ENCODE measurements around the gene NOSTRIN. TPM values are rescaled to one million over a fixed set of nuclear protein-coding genes. Genes with fewer than 3 reads are reported as not detected.
A peak's percentile ranks its signal among the peaks of the same experiment; 100 is the strongest.

NOSTRIN gene
- total and polyA plus RNA-seq, 2 experiments from 2014 or later = 0.45 to 0.54 TPM

GRCh38 chr2:168772704-168773103 is 29.7 kb upstream of the NOSTRIN start:
- no peaks in the 10 kb centered on the region for H4K20me1 ChIP-seq (ENCODE audit: insufficient read depth)
- H3F3A ChIP-seq (ENCODE audit: insufficient read depth) = no peaks in the 10 kb centered on the region
- no peaks in the 10 kb centered on the region for H3K4me1 ChIP-seq (ENCODE audit: insufficient read depth)
- DNase-seq = no peak
- WGBS, 2 experiments (ENCODE audit: low coverage in 1 of 2, low lambda C conversion rate in 2 of 2, missing lambda C conversion rate in 2 of 2) = 98 to 100% methylated on average over 1 of the region's 1 CpG
- no peak overlapping the region for H2AFZ ChIP-seq
- H3K36me3 ChIP-seq (ENCODE audit: low read depth) = no peaks in the 10 kb centered on the region
- no peak overlapping the region for H3K9ac ChIP-seq
- no peak overlapping the region for H3K27ac ChIP-seq
- in situ Hi-C loops (cut with MboI) = loop anchor here (10.0 kb wide), 1 partner anchor 142 kb away; no protein-coding TSS in a partner anchor
- no peak overlapping the region for H3K4me3 ChIP-seq
- H3K27me3 ChIP-seq (replicated peaks; ENCODE audit: insufficient read depth) = no peaks in the 10 kb centered on the region
- no peaks in the 10 kb centered on the region for H3K9me3 ChIP-seq (ENCODE audit: low read depth)
- H3K4me2 ChIP-seq (ENCODE audit: unreplicated experiment) = no peak overlapping the region
- TF ChIP-seq EZH2 (IDR thresholded peaks at IDR 0.05; ENCODE audit: insufficient read depth, poor library complexity, severe bottlenecking) (no peak), EZH2phosphoT487 (IDR thresholded peaks at IDR 0.05; ENCODE audit: insufficient read depth, low read depth) (no peak)
- H3K9me2 ChIP-seq (ENCODE audit: insufficient read depth) = no peaks in the 10 kb centered on the region
- no peaks in the 10 kb centered on the region for H3K79me2 ChIP-seq (ENCODE audit: insufficient read depth)

DNA sequence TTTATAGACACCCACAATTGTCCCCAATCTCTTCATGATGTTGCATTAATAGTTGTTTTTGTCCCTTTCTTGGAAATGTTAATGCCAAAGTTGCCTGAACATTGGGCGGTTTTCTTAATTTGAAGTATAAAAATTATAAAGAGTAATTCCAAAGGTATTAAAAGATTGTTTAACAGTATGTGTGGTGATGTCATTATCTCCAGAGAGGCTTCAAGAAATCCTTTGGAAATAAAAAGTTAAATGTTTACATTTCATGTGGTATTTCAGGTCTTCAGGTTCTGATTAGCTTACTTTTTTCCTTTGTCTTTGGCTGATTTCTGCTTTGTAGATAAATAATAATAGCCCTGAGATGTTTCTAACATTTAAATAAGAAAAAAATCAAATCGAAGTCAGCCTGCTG is 29.3 kb upstream of the NOSTRIN start:
- Histone ChIP-seq H3K9me3 (ENCODE audit: low read depth) (no peaks in the 10 kb centered on the region), H3K36me3 (ENCODE audit: low read depth) (no peaks in the 10 kb centered on the region), H3F3A (ENCODE audit: insufficient read depth) (no peaks in the 10 kb centered on the region), H3K4me3 (no peak overlapping the region), H3K4me2 (ENCODE audit: unreplicated experiment) (no peak overlapping the region), H3K9me2 (ENCODE audit: insufficient read depth) (no peaks in the 10 kb centered on the region), H2AFZ (no peak overlapping the region), H3K79me2 (ENCODE audit: insufficient read depth) (no peaks in the 10 kb centered on the region), H3K9ac (no peak overlapping the region), H3K4me1 (ENCODE audit: insufficient read depth) (no peaks in the 10 kb centered on the region), H3K27ac (no peak overlapping the region), H3K27me3 (replicated peaks; ENCODE audit: insufficient read depth) (no peaks in the 10 kb centered on the region), H4K20me1 (ENCODE audit: insufficient read depth) (no peaks in the 10 kb centered on the region)
- WGBS, 2 experiments (ENCODE audit: low coverage in 1 of 2, low lambda C conversion rate in 2 of 2, missing lambda C conversion rate in 2 of 2) = 67 to 74% methylated on average over 2 of the region's 2 CpGs
- in situ Hi-C loops (cut with MboI) = loop anchor here (10.0 kb wide), 1 partner anchor 142 kb away; no protein-coding TSS in a partner anchor
- TF ChIP-seq EZH2 (IDR thresholded peaks at IDR 0.05; ENCODE audit: insufficient read depth, poor library complexity, severe bottlenecking) (no peak), EZH2phosphoT487 (IDR thresholded peaks at IDR 0.05; ENCODE audit: insufficient read depth, low read depth) (no peak)
- no peak for DNase-seq

DNA sequence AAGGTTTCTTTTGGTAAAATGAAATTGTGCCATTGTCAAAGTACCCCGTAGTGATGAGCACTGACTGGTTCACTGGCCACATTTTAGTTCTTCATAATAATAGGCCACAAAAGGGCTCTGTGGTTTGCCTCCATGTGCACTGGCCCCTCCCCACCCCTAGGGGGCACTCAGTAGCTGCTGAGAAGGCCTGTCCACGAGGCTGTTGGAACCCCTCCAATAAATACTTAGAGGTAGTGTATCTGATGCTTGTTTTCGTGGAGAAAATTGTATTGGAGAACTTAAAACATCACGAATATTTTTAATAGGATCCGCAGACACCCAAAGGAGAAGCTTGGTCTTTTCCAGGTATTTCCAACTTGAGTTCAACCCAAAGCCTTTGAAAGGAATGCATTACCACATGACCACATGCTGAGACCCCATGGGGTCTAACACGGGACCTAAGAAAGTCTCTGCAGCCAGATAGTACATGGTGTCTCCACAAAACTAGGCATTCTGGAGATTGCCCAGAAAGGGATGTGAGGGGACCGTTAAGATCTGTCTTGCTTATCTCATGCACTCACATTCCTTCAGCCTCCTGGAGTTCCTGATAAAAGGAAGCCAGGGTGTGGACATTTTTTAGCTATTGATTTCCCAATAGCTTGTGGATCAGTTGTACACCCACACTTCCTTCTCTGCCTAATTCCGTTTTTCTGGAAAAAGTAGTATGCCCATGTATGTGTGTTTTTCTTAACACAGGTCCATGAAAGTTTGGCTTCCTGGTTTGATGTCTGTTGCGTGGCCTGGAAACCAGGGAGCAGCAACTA is 28.5 kb upstream of the NOSTRIN start:
- Histone ChIP-seq H3K4me3 (no peak overlapping the region), H3K27ac (no peak overlapping the region), H3K79me2 (ENCODE audit: insufficient read depth) (no peaks in the 10 kb centered on the region), H3K9me2 (ENCODE audit: insufficient read depth) (no peaks in the 10 kb centered on the region), H3F3A (ENCODE audit: insufficient read depth) (no peaks in the 10 kb centered on the region), H3K4me1 (ENCODE audit: insufficient read depth) (no peaks in the 10 kb centered on the region), H3K4me2 (ENCODE audit: unreplicated experiment) (no peak overlapping the region), H3K36me3 (ENCODE audit: low read depth) (no peaks in the 10 kb centered on the region), H4K20me1 (ENCODE audit: insufficient read depth) (no peaks in the 10 kb centered on the region), H3K9ac (no peak overlapping the region), H3K9me3 (ENCODE audit: low read depth) (no peaks in the 10 kb centered on the region), H3K27me3 (replicated peaks; ENCODE audit: insufficient read depth) (no peaks in the 10 kb centered on the region), H2AFZ (no peak overlapping the region)
- 58 to 59% methylated on average over 9 of the region's 9 CpGs for whole genome bisulfite sequencing, 2 experiments (ENCODE audit: low coverage in 1 of 2, low lambda C conversion rate in 2 of 2, missing lambda C conversion rate in 2 of 2)
- in situ Hi-C loops (cut with MboI) = loop anchor here (10.0 kb wide), 1 partner anchor 141 kb away; no protein-coding TSS in a partner anchor
- TF ChIP-seq EZH2phosphoT487 (IDR thresholded peaks at IDR 0.05; ENCODE audit: insufficient read depth, low read depth) (no peak), EZH2 (IDR thresholded peaks at IDR 0.05; ENCODE audit: insufficient read depth, poor library complexity, severe bottlenecking) (no peak)
- peak; percentile 82 for DNase-seq

DNA sequence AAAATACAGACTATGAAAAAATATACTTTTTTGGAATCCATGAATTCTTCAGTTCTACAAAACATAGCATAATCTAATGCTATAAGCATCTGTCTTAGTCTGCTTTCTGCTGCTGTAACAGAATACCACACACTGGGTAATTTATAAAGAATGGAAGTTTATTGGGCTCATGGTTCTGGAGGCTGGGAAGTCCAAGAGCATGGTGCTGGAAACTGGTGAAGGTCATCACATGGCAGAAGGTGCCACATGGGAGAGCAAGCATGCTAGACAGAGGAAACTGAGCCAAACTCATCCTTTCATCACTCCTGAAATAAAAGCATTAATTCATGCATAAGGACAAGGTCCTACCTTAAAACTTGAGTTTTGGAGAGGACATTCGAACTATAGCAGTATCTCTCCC is 26.6 kb upstream of the NOSTRIN start:
- no peaks in the 10 kb centered on the region for H3K9me3 ChIP-seq (ENCODE audit: low read depth)
- H3K79me2 ChIP-seq (ENCODE audit: insufficient read depth) = no peaks in the 10 kb centered on the region
- H3K9me2 ChIP-seq (ENCODE audit: insufficient read depth) = no peaks in the 10 kb centered on the region
- H3K27me3 ChIP-seq (replicated peaks; ENCODE audit: insufficient read depth) = no peaks in the 10 kb centered on the region
- H2AFZ ChIP-seq = no peak overlapping the region
- no peaks in the 10 kb centered on the region for H3K36me3 ChIP-seq (ENCODE audit: low read depth)
- TF ChIP-seq EZH2phosphoT487 (IDR thresholded peaks at IDR 0.05; ENCODE audit: insufficient read depth, low read depth) (no peak), EZH2 (IDR thresholded peaks at IDR 0.05; ENCODE audit: insufficient read depth, poor library complexity, severe bottlenecking) (no peak)
- in situ Hi-C loops (cut with MboI) = loop anchor here (10.0 kb wide), 1 partner anchor 139 kb away; no protein-coding TSS in a partner anchor
- no peaks in the 10 kb centered on the region for H4K20me1 ChIP-seq (ENCODE audit: insufficient read depth)
- 0 to 5% methylated on average over 1 of the region's 1 CpG for WGBS, 2 experiments (ENCODE audit: low coverage in 1 of 2, low lambda C conversion rate in 2 of 2, missing lambda C conversion rate in 2 of 2)
- no peak overlapping the region for H3K4me3 ChIP-seq
- no peaks in the 10 kb centered on the region for H3K4me1 ChIP-seq (ENCODE audit: insufficient read depth)
- no peaks in the 10 kb centered on the region for H3F3A ChIP-seq (ENCODE audit: insufficient read depth)
- DNase-seq = no peak
- H3K4me2 ChIP-seq (ENCODE audit: unreplicated experiment) = no peak overlapping the region
- no peak overlapping the region for H3K27ac ChIP-seq
- no peak overlapping the region for H3K9ac ChIP-seq

All from GM23248 (cell line).